ENCODE results near the gene IL26. TPM values are rescaled to one million over a fixed set of nuclear protein-coding genes. Genes with fewer than 3 reads are reported as not detected.

Gene IL26
- polyA plus RNA-seq, 2 of the 4 experiments (the other 2 are of a cell fraction), result not detected

GRCh38 chr12:68180792-68181744, 44.5 kb downstream of the IL26 start:
- H3K4me2 ChIP-seq, result no peak overlapping the region
- 35% methylated on average over 3 of the region's 3 CpGs for whole genome bisulfite sequencing (ENCODE audit: missing lambda C conversion rate)
- H3K27ac ChIP-seq, result no peak overlapping the region
- H3K4me1 ChIP-seq, result no peaks in the 10 kb centered on the region
- ChIA-PET CTCF (interaction anchor here (1.0 to 1.2 kb wide), 3 partner anchors 8 to 41 kb away, joined by 3 read pairs; no protein-coding TSS in a partner anchor), POLR2A (no interaction called here)
- FAIRE-seq (no peak), DNase-seq (ENCODE audit: low read depth in 1 of 2, low spot score in 1 of 2) (no peak), ATAC-seq (no peak)
- TF ChIP-seq USF2 (IDR thresholded peaks at IDR 0.05), result no peak
- TF ChIP-seq CBX2 (IDR thresholded peaks at IDR 0.05; ENCODE audit: borderline replicate concordance, low read depth), result no peak
- no peak for TF ChIP-seq NPAS2 (CRISPR knock-in tag; IDR thresholded peaks at IDR 0.05; ENCODE audit: borderline replicate concordance)
- TF ChIP-seq MYC (IDR thresholded peaks at IDR 0.05; ENCODE audit: borderline replicate concordance, low read length), result no peak
- no peaks in the 10 kb centered on the region for H3K9me3 ChIP-seq
- no peak overlapping the region for H3K4me3 ChIP-seq

GRCh38 chr12:68178774-68179439, 46.7 kb downstream of the IL26 start:
- no peak for DNase-seq (ENCODE audit: low read depth in 1 of 2, low spot score in 1 of 2)
- H3K4me3 ChIP-seq, result no peak overlapping the region
- no peak overlapping the region for H3K27ac ChIP-seq
- POLR2A ChIA-PET, result no interaction called here
- 3% methylated on average over 3 of the region's 3 CpGs for WGBS (ENCODE audit: missing lambda C conversion rate)
- ATAC-seq, result no peak
- CTCF ChIA-PET, result no interaction called here
- TF ChIP-seq RCOR1 (IDR thresholded peaks at IDR 0.05; ENCODE audit: low read depth, low read length) (no peak), ZC3H11A (IDR thresholded peaks at IDR 0.05) (no peak), RARB (CRISPR knock-in tag; IDR thresholded peaks at IDR 0.05) (no peak)
- FAIRE-seq, result no peak
- no peak overlapping the region for H3K4me2 ChIP-seq
- no peaks in the 10 kb centered on the region for H3K9me3 ChIP-seq
- no peaks in the 10 kb centered on the region for H3K4me1 ChIP-seq

- FAIRE-seq (no peak), ATAC-seq (no peak), DNase-seq (ENCODE audit: low read depth in 1 of 2, low spot score in 1 of 2) (no peak)
- Histone ChIP-seq H3K9me3 (no peaks in the 10 kb centered on the region), H3K4me1 (no peaks in the 10 kb centered on the region), H3K4me2 (no peak overlapping the region), H3K4me3 (no peak overlapping the region), H3K27ac (no peak overlapping the region)
- POLR2A ChIA-PET, result no interaction called here
- CTCF ChIA-PET, result no interaction called here
- TF ChIP-seq POLR2A (IDR thresholded peaks at IDR 0.05; ENCODE audit: low read length) (no peak), PBX3 (IDR thresholded peaks at IDR 0.05) (no peak), ZC3H11A (IDR thresholded peaks at IDR 0.05) (no peak), EP300 (IDR thresholded peaks at IDR 0.05) (no peak), HOXB5 (CRISPR knock-in tag; IDR thresholded peaks at IDR 0.05) (no peak), MAFK (IDR thresholded peaks at IDR 0.05; ENCODE audit: partially characterized antibody) (no peak), RFX5 (IDR thresholded peaks at IDR 0.05) (no peak), ZNF302 (CRISPR knock-in tag; IDR thresholded peaks at IDR 0.05) (no peak), ELK1 (IDR thresholded peaks at IDR 0.05; ENCODE audit: low read depth, low read length) (no peak), HOXA7 (CRISPR knock-in tag; IDR thresholded peaks at IDR 0.05) (no peak), ZFP36 (IDR thresholded peaks at IDR 0.05; ENCODE audit: borderline replicate concordance, partially characterized antibody) (no peak), CBX8 (IDR thresholded peaks at IDR 0.05) (no peak), CBX2 (IDR thresholded peaks at IDR 0.05; ENCODE audit: borderline replicate concordance, low read depth) (no peak), FOSL2 (IDR thresholded peaks at IDR 0.05) (no peak), FOSL2 (CRISPR knock-in tag; IDR thresholded peaks at IDR 0.05) (no peak), FOXS1 (CRISPR knock-in tag; IDR thresholded peaks at IDR 0.05) (no peak), USF2 (IDR thresholded peaks at IDR 0.05) (no peak), CHD4 (IDR thresholded peaks at IDR 0.05; ENCODE audit: borderline replicate concordance) (no peak)
These were observed 47.4 kb downstream of the IL26 start for GRCh38 chr12:68178184-68178583.

Measured in A549 (cell line).